ENCODE results near the gene DYNLL1.

DYNLL1 gene

GRCh38 chr12:120462099-120462640 lies 33.7 kb upstream of the DYNLL1 start:
- no peak for TF ChIP-seq CTCF (IDR thresholded peaks at IDR 0.05)

DNA sequence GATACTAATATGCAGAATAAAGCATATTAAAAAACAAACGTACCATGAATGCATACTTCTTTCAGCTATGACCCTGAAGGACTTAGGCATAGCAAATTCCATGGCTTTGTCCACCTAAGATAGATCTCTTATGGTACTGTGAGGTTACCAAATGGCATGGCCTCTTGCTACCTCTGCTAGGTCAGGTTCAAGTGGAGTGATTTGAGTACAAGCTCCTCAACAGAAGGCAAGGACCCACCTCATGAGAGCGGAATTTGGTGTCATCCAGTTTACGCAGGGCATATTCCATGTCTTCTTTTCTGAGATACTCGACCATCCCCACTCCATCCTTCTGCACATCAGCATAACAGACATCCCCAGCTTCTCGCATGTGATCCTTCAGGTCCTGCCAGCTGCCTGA lies 32.2 kb upstream of the DYNLL1 start:
- TF ChIP-seq CTCF (IDR thresholded peaks at IDR 0.05), result no peak

DNA sequence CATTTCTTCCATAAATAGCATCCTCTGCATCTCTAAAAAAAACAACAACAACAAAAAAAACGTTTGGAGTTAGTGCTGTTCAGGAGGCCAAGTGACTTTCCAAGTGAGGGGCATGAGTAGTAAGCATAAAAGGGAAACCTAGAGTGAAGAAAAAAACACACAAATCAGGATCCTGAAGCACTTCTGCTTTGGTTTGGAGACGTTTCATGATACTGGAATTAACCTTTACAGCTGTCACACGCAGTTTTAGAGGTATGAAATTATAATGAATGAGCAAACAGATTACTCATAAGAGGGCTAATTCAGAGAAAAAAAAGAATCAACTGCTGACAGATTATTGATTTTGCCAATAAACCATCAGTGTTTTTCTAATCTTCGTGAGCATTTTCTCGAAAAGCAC lies 30.2 kb upstream of the DYNLL1 start:
- TF ChIP-seq CTCF (IDR thresholded peaks at IDR 0.05), result no peak

DNA sequence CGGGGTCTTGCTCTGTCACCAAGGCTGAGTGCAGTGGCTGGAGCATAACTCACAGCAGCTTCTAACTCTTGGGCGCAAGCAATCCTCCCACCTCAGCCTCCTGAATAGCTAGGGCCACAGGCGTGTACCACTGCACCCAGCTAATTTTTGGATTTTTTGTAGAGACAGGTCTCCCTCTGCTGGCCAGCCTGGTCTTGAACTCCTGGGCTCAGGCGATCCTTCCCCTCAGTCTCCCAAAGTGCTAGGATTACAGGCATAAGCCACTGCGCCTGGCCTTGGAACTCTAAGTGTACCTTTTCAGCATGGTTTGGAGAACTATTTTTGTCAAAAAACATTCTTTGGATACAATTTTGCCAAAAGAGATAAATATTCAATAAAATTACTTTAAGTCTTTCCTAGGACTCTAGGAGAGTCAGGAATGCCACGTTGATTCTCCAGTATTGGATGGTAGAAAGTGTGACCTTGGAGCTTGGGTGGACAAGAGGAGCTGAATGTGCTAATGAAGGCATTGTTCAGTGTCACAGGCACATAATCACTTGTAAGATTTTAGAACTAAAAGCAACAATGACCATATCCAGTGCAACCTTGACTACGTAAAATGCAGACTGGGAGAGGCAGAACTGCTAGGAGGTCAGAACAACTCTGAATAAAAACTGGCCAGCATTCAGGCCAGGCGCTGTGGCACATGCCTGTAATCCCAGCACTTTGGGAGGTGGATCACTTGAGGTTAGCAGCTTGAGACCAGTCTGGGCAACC lies 29.2 kb upstream of the DYNLL1 start:
- peak; percentile 68 for TF ChIP-seq CTCF (IDR thresholded peaks at IDR 0.05)

GRCh38 chr12:120467439-120467838 lies 28.5 kb upstream of the DYNLL1 start:
- TF ChIP-seq CTCF (IDR thresholded peaks at IDR 0.05), result no peak

GRCh38 chr12:120468325-120468820 lies 27.5 kb upstream of the DYNLL1 start:
- no peak for TF ChIP-seq CTCF (IDR thresholded peaks at IDR 0.05)

- no peak for TF ChIP-seq CTCF (IDR thresholded peaks at IDR 0.05)
Measured at GRCh38 chr12:120468821-120469449, 27.0 kb upstream of the DYNLL1 start.
